T follicular helper cell (primary cell): ENCODE results near the gene FIBCD1.

Experiments
- DNase-seq: peaks from one replicate; pipeline ENCODE4 v3.0.0-alpha.2; 2020; ENCODE audit warnings: low read depth

The FIBCD1 gene

GRCh38 chr9:130906735-130907416, 32.2 kb downstream of the FIBCD1 start:
- DNase-seq: no peak

- no peak for DNase-seq
These were observed 32.9 kb downstream of the FIBCD1 start for GRCh38 chr9:130905902-130906734.

DNA sequence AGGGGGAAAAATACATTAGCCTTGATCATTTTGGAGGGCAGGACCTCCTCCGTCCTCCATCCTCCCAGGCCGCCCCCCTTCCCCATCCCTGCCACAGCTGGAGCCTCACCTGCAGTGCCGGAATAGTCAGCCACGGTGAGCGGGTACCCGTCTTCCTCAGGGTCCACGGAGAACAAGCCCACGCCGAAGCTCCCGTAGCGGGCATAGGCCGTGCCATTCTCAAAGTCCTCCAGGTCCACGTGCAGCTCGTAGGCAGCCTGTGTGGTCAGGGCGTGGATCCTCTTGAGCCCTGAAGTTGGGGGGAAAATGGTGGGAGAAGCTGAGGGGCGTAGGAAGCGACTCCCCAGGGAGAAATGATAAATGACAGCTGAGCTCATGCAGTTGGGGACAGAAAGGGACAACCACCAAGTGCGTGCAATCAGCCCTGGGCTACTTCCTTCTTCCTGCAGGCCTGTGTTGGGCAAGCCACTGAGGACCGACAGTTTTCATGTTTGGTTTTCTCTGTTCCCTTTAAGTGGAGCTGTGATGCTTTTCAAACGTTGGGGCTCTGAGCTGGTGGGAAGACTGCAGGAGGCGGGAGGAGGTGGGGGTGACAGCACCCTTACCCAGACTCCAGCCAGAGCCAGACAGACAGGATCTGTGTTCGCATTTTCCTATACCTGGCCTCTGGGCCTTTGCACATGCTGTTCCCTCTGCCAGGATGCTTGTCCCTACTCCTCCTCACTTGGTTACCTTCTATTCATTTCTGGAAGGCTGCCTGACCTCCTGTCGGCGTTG, 33.7 kb downstream of the FIBCD1 start:
- no peak for DNase-seq

GRCh38 chr9:130904070-130905044, 34.7 kb downstream of the FIBCD1 start:
- DNase-seq: no peak

DNA sequence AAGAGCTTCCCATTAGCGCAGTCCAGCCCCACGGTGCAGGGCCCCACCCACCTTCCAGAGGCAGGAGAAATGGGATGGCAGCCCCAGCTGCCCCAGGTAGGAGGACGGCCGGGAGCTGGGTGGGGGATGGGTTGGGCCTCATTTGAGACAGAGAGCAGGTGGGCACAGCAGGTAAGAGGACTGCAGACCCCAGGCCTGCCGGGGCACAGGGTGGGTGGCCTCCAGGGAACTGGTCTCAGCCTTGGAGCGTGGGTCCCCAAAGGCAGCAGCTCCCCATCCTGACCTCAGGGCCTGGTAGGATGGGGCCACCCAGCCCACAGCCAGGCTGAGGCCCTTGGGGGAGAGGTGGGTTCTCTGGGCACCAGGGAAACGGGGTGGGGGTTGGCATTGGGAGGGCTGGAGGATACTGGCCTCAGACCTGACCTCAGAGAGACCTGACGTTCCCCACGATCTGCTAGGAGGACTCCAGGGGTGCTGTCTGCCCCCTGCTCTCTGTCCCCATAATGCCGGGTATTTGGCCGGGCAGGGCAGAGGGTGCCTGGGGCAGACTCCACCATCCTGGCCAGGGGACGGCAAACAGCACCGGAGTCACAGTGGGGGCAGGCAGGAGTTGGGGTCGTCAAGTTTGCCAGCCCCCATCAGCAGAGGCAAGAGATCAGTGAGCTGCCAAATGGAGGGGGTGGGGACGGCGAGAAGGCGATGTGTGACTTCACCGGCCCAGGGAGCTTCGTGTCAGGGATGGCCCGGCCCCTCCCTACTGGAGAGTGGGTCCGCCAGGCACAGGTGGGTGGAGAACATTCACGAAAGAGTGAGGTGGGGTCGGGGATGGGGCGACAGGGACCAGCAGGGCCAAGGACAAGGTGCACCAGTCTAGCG, 35.6 kb downstream of the FIBCD1 start:
- no peak for DNase-seq

DNA sequence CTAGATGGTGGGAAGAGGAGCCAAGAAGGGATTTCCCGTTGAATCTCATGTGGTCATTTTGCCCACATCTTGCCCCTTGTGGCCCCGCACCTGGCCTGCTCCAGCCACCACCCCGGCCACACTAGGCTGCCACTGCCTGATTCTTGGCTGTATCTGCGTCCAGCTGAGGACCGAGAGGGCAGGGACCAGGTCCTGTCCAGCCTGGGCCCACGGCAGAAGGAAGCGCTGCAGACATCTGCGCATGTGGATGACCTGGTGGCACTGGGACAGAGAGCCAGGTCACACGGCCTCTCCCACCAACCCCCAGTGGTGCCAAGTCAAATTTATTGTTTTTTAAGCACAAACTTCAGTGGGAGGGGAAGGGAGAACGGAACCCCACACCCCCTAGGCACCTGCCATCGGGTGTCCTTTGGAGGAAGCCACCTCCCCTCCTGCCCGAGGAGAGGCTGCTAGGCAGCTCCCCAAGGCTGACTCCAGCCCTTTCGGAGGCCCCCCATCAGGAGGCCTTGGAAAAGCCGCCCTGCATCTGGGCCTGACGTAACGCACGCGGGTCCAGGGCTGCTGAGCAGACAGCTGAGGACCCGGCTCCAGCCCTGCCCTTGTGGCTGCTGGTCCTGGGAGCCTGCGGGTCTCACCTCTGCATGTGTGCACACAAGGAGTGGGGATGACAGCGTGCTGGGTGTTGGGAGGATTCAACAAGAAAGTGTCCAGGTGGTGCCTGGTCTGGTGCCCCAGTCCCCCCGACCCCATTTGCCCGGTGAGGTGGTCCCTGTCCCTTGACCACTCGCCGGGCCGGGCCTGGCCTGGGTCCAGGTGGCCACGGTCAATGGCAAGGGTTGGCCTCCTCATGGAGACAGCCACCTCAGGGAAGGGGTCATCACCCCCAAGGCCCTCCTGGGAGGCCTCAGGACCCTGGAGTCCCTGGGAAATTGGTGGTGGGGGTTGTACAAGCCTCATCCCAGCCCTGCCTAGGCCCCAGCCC, 36.6 kb downstream of the FIBCD1 start:
- DNase-seq: no peak

- no peak for DNase-seq
These were observed 37.4 kb downstream of the FIBCD1 start for GRCh38 chr9:130901498-130902203.

DNA sequence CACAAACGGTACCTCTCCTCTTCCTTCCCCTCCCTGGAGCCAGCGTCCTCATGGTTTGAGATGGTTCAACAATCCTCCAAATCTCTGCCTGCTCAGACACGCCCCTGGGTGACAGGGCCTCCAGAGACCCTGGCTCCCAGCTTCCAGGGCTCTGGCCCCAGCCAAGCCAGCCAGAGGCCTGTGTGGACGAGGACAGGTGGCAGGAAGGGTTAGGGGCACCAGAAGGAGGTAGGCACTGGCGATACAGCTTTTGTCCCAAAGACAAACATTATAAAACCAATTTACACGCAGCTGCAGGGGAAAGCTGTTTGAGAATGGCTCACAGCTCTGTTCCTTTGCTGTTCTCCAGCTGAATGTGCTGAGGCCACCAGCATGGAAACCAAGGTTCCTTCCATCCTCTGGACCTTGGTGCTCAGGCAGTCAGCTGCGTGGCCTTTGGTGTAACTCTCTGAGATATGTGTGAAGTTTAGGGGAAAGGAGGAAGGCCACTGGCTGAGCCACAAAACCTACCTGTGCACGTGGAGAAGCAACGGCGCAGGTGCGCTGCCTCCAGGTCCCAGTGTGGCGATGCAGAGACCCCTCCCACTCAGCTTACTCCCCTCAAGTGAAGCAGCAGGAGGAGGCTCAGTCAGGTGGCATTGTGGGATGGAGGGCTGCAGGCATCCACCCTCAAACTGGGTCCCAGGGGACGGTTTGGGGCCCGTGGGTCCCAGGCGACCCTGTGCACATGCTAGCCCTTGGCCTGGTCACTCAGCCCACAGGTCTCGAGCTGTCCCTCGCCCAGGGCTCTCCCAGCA, 38.1 kb downstream of the FIBCD1 start:
- no peak for DNase-seq

- no peak for DNase-seq
These were observed 39.8 kb downstream of the FIBCD1 start for GRCh38 chr9:130899051-130899748.

DNA sequence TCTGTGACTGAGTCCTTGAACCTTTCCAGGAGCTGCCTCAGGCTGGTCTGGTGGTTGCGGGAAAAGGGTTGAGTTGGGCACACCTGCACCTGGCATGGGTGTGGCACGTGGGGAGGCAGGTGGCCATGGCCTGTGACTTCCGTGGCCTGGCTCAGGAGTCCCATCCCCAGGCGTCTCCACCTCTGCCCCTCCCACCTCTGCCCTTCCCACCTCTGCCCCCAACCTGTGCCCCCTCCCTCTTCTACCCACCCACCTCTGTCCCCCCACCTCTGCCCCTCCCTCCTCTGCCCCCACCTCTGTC, 40.5 kb downstream of the FIBCD1 start:
- no peak for DNase-seq

GRCh38 chr9:130897848-130898551, 41.0 kb downstream of the FIBCD1 start:
- no peak for DNase-seq

GRCh38 chr9:130897105-130897751, 41.8 kb downstream of the FIBCD1 start:
- DNase-seq: no peak

DNA sequence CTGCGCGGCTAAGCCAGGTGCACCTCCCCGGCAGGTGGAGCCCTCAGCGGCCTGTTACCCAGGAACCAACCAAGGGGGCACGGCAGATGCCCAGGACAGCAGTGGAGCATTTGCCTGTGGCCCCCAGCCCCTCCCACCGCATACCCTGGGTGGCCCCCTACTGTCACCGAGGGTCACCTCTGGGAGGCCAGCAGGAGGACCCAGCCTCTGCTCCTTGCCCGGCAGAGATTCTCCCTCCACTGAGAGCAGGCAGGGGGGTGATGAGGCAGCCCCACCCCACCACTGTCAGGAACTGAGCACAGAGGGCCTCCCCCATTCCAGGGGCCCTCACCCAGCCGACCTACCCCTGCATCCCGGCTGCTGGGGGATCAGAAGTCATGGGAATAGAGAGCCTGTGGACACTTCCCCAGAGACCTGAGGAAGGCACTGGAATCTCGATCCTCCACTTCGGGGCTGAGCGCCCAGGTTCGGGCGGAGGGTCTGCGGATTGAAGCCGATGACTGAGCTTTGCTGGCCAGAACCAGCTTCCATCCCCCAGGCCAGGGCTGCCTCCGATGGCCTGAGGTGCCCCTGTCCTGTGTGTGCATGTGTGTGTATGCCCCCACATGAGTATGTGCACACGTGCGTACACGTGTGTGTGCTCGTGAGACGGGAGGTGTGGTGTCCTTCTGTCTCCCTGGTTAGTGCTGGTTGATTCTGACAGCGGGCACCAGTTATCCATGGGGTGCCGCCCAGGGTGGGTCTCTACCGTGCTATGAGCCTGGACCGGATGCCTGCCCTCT, 42.6 kb downstream of the FIBCD1 start, which contains the start of gene QRFP:
QRFP (minus strand) TSS at position 580 of the 782 bp plus-strand sequence. CDS start 2,974 bp downstream, outside the sequence.
- no peak for DNase-seq

- no peak for DNase-seq
These were observed 43.4 kb downstream of the FIBCD1 start for GRCh38 chr9:130895481-130896232.
